ENCODE data around the gene PRTG.

GRCh38 chr15:55627730-55628368 lies 115.1 kb downstream of the PRTG start:
- TF ChIP-seq CTCF (IDR thresholded peaks at IDR 0.05) (no peak), POLR2A (IDR thresholded peaks at IDR 0.05) (no peak)

Data from adrenal gland (tissue), 5 donors.